Cardiac fibroblast (primary cell): ENCODE measurements around the gene ANKRD40.

Experiments
- DNase-seq, 2 donors: peaks; one replicate each; pipeline versions ENCODE4 v3.0.0 to v3.0.0-alpha.2; 2010; ENCODE audit warnings: low read depth in 2 of 2
- H3K4me3 ChIP-seq, 2 donors: replicated peaks in 1 of 2; 1 replicate in 1 of 2; 2 replicates in 1 of 2; pipeline ENCODE4 v1.5.1; 2011; ENCODE audit warnings: low read depth in 2 of 2, low read length in 2 of 2, mild to moderate bottlenecking in 2 of 2, moderate library complexity in 1 of 2
- TF ChIP-seq, protein P1 (sequence below): IDR thresholded peaks from one replicate; pipeline ENCODE4 v1.5.1; 2011; ENCODE audit warnings: low read depth, mild to moderate bottlenecking, low read length, inconsistent platforms

ANKRD40 gene

DNA sequence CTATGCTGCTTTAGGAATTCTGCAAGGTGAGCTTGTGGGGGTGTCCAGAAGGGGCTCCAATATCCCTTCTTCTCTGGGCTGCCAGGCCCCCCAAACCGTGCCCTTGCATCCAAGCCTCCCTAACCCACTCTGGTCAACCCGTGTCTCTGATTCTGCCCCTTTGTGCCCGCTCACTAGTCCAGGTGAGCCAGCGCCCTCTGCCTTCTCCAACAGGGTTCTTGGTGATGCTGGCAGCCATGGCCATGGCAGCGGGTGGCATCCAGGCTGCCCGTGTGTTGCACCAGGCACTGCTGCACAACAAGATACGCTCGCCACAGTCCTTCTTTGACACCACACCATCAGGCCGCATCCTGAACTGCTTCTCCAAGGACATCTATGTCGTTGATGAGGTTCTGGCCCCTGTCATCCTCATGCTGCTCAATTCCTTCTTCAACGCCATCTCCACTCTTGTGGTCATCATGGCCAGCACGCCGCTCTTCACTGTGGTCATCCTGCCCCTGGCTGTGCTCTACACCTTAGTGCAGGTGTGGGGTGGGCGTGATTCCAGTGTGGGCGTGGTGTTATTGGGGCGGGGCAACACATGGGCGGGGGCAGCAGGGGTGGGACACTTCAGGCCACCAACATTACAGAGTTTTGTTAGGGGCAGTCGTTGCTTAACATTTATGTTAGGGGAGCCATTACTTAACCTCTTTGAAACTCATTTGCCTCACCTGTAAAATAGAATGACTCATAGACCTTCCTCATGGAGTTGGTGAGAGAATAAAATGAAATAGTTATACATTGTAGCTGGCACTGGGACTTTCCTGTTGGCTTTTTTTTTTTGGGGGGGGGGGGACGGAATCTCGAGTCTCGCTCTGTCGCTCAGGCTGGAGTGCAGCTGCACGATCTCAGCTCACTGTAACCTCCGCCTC lies 31.4 kb downstream of the ANKRD40 start:
- TF ChIP-seq, protein P1, sequence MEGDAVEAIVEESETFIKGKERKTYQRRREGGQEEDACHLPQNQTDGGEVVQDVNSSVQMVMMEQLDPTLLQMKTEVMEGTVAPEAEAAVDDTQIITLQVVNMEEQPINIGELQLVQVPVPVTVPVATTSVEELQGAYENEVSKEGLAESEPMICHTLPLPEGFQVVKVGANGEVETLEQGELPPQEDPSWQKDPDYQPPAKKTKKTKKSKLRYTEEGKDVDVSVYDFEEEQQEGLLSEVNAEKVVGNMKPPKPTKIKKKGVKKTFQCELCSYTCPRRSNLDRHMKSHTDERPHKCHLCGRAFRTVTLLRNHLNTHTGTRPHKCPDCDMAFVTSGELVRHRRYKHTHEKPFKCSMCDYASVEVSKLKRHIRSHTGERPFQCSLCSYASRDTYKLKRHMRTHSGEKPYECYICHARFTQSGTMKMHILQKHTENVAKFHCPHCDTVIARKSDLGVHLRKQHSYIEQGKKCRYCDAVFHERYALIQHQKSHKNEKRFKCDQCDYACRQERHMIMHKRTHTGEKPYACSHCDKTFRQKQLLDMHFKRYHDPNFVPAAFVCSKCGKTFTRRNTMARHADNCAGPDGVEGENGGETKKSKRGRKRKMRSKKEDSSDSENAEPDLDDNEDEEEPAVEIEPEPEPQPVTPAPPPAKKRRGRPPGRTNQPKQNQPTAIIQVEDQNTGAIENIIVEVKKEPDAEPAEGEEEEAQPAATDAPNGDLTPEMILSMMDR, result no peak
- no peak for DNase-seq
- H3K4me3 ChIP-seq, result no peak overlapping the region

DNA sequence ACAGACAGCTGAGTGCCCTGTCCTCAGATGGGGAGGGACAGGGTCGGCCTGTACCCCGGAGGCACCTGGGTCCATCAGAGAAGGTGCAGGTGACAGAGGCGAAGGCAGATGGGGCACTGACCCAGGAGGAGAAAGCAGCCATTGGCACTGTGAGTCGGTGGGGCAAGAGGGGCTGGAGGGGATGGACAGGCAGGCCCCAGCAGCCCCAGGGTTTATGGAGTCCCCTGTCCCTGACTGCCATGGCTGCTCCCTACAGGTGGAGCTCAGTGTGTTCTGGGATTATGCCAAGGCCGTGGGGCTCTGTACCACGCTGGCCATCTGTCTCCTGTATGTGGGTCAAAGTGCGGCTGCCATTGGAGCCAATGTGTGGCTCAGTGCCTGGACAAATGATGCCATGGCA lies 32.1 kb downstream of the ANKRD40 start:
- TF ChIP-seq, protein P1, result no peak
- no peak for DNase-seq
- H3K4me3 ChIP-seq, result no peak overlapping the region

DNA sequence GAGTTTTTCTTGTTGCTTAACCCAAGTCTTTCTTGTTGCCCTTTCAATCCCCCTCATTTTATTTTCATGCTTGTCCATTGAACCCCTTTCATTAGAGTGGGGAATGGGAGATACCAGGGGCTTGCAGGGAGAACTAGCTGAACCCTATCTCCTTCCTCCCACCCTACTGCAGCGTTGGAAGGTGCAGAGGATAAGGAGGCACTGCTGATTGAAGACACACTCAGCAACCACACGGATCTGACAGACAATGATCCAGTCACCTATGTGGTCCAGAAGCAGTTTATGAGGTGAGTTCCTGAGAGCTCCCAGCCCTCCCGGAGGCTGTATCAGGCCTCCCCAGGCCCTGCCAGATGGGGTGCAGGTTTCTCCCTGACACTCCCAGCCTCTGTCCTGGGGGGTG lies 32.5 kb downstream of the ANKRD40 start:
- no peak overlapping the region for H3K4me3 ChIP-seq
- TF ChIP-seq, protein P1, result no peak
- no peak for DNase-seq

DNA sequence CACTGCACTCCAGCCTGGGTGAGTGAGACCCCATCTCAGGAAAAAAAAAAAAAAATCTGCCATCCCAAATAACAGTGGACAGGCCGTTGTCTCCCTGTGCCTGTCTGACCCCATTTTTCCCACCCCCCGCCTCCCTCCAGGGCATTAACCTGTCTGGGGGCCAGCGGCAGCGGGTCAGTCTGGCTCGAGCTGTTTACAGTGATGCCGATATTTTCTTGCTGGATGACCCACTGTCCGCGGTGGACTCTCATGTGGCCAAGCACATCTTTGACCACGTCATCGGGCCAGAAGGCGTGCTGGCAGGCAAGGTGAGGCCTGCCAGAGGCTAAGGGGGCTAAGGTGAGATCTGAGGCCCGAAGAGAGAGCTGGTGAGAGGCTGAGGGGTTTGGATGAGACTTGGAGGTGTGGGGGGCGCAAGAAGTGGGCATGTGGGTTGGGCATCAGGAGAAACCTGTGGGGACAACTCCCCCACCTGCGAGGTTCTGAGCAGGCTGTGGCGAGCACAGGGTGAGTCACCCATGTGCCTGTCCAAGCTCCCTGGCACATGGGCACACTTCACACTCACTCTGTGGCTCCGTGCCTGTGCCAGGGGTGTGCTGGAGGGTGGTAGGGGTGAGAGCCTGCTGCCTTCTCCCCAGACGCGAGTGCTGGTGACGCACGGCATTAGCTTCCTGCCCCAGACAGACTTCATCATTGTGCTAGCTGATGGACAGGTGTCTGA lies 34.7 kb downstream of the ANKRD40 start:
- TF ChIP-seq, protein P1, result no peak
- no peak overlapping the region for H3K4me3 ChIP-seq
- no peak for DNase-seq

DNA sequence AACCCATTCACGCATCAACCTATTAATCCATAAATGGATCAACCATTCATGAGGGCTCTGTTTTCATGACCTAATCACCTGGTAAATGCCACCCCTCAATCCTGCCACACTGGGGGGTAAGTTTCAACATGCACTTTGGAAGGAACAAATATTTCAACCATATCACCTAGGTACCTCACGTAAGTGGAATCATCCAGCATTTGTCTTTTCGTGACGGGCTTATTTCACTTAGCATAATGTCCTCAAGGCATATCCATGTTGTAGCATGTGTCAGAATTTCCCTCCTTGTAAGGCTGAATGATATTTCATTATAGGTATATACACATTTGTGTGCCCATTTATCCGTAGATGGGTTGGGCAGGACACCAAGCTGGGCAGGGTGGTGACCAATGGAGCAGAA lies 35.6 kb downstream of the ANKRD40 start:
- no peak overlapping the region for H3K4me3 ChIP-seq
- no peak for DNase-seq
- TF ChIP-seq, protein P1, result no peak

DNA sequence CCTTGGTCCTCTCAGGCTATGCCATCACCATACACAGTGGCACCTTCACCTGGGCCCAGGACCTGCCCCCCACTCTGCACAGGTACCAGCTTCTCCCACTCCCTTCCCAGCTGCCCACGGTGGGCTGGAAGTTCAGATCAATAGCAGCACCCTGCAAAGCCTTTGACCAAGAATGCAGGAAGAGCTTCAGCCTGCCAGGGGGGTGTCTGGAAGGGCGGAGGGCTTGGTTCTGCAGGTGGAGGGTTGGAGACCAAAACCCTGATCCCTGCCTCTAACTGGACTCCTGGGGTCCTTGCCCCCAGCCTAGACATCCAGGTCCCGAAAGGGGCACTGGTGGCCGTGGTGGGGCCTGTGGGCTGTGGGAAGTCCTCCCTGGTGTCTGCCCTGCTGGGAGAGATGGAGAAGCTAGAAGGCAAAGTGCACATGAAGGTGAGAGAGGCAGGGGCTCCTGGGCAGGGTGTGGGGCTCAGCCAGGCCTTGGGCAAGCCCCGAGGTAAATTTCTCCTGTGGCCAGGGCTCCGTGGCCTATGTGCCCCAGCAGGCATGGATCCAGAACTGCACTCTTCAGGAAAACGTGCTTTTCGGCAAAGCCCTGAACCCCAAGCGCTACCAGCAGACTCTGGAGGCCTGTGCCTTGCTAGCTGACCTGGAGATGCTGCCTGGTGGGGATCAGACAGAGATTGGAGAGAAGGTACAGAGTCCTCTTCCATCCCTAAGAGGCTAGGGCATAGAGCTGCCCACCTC lies 38.7 kb downstream of the ANKRD40 start:
- TF ChIP-seq, protein P1, result no peak
- H3K4me3 ChIP-seq, result no peak overlapping the region
- no peak for DNase-seq
